Keratinocyte (primary cell): ENCODE measurements around the gene SLC44A1. TPM values are rescaled to one million over a fixed set of nuclear protein-coding genes. Genes with fewer than 3 reads are reported as not detected.

Experiments used
- DNase-seq: peaks from one replicate; pipeline ENCODE4 v3.0.0-alpha.2; 2011; ENCODE audit warnings: low read depth, missing footprints, low spot score
- FAIRE-seq: peaks from 2 replicates; lab custom pipeline; 2011; peaks lifted over from hg19 to GRCh38; lab: Jason Lieb, UNC
- H2AFZ ChIP-seq: 2 replicates; pipeline ENCODE4 v1.6.0; 2012; ENCODE audit warnings: low read length, control low read depth, inconsistent platforms; ENCODE audit not compliant: control insufficient read depth
- H3K27ac ChIP-seq: 2 replicates; pipeline ENCODE4 v1.5.1; 2011; ENCODE audit warnings: low read length; ENCODE audit not compliant: control insufficient read depth, insufficient read depth
- H3K27me3 ChIP-seq: 3 replicates; pipeline ENCODE4 v1.6.0; 2011; ENCODE audit warnings: low read length; ENCODE audit not compliant: control insufficient read depth, insufficient read depth; ENCODE audit errors: extremely low read depth
- H3K36me3 ChIP-seq, 2 experiments: 2 replicates in 1 of 2; 3 replicates in 1 of 2; pipeline ENCODE4 v1.5.1; 2011; ENCODE audit warnings: low read length in 2 of 2, mild to moderate bottlenecking in 1 of 2; ENCODE audit not compliant: control insufficient read depth in 2 of 2, insufficient read depth in 2 of 2; ENCODE audit errors: extremely low read depth in 1 of 2
- H3K4me1 ChIP-seq: 3 replicates; pipeline ENCODE4 v1.5.1; 2011; ENCODE audit warnings: low read length; ENCODE audit not compliant: control insufficient read depth, insufficient read depth; ENCODE audit errors: extremely low read depth
- H3K4me2 ChIP-seq: 3 replicates; pipeline ENCODE4 v1.6.0; 2011; ENCODE audit warnings: low read depth, low read length; ENCODE audit not compliant: control insufficient read depth, insufficient read depth; ENCODE audit errors: extremely low read depth
- H3K4me3 ChIP-seq, 3 experiments: fragments of 200-600 bp in 1 of 3; sonication (generic) in 1 of 3; 2 replicates in 2 of 3; 3 replicates in 1 of 3; pipeline ENCODE4 v1.5.1; 2011 to 2016; ENCODE audit warnings: low read length in 3 of 3, mild to moderate bottlenecking in 3 of 3, control low read depth in 2 of 3, inconsistent platforms in 1 of 3, low read depth in 1 of 3, mixed read lengths in 1 of 3, mixed run types in 1 of 3, moderate library complexity in 1 of 3; ENCODE audit not compliant: control insufficient read depth in 2 of 3, insufficient read depth in 2 of 3; ENCODE audit errors: extremely low read depth in 1 of 3
- H3K79me2 ChIP-seq: 2 replicates; pipeline ENCODE4 v1.6.0; 2012; ENCODE audit warnings: low read length; ENCODE audit not compliant: control insufficient read depth, insufficient read depth
- H3K9ac ChIP-seq: 3 replicates; pipeline ENCODE4 v1.6.0; 2011; ENCODE audit warnings: low read length; ENCODE audit not compliant: control insufficient read depth, insufficient read depth; ENCODE audit errors: extremely low read depth
- H3K9me1 ChIP-seq: 3 replicates; pipeline ENCODE4 v1.6.0; 2011; ENCODE audit warnings: low read length; ENCODE audit not compliant: control insufficient read depth, insufficient read depth; ENCODE audit errors: extremely low read depth
- H3K9me3 ChIP-seq: 2 replicates; pipeline ENCODE4 v1.5.1; 2012; ENCODE audit warnings: low read depth, low read length; ENCODE audit not compliant: control insufficient read depth
- H4K20me1 ChIP-seq: 3 replicates; pipeline ENCODE4 v1.6.0; 2011; ENCODE audit warnings: low read length; ENCODE audit not compliant: control insufficient read depth, insufficient read depth; ENCODE audit errors: extremely low read depth
- EZH2 ChIP-seq: IDR thresholded peaks from one replicate; pipeline ENCODE4 v1.6.1; 2012; ENCODE audit warnings: inconsistent platforms, mild to moderate bottlenecking, low read length, moderate library complexity
- dilution Hi-C: fragments of 300-500 bp; cut with MboI; formaldehyde crosslinking; loops from one replicate; pipeline ENCODE4 v1.7.0; 2020; ENCODE audit warnings: low sequenced_read_pairs; ENCODE audit not compliant: extremely low pct_ligation_motif_present
- polyA plus RNA-seq, 5 experiments: library from polyadenylated mRNA; depleted of rRNA in 3 of 5; stranded (reverse) in 3 of 5; stranded (forward) in 1 of 5; unstranded in 1 of 5; fragments of >200 nt; gene quantifications; 1 replicate in 1 of 5; 2 replicates in 3 of 5; 3 replicates in 1 of 5; pipeline versions ENCODE4 v1.2.1 to v1.2.3, GENCODE V29; 2011 to 2012; ENCODE audit warnings: missing spikeins in 2 of 5, low read depth in 1 of 5, low replicate concordance in 1 of 5
- TF ChIP-seq, protein P1 (sequence below), 3 experiments: IDR thresholded peaks in 1 of 3; conservative IDR thresholded peaks in 1 of 3; optimal IDR thresholded peaks in 1 of 3; 2 replicates in 2 of 3; 3 replicates in 1 of 3; pipeline versions ENCODE3 to v1.5.1; 2011; ENCODE audit warnings: low read length in 3 of 3, mild to moderate bottlenecking in 3 of 3, moderate library complexity in 2 of 3, control low read depth in 1 of 3, inconsistent platforms in 1 of 3; ENCODE audit not compliant: insufficient read depth in 2 of 3; ENCODE audit errors: extremely low read depth in 1 of 3

The SLC44A1 gene
- polyA plus RNA-seq, 1 donor (not counting 4 experiments of a cell fraction or from before 2014, with no cell fraction given) = 22.9 TPM

GRCh38 chr9:105282870-105283621 is 38.6 kb downstream of the SLC44A1 start:
- no peak overlapping the region for H2AFZ ChIP-seq
- no peak overlapping the region for H3K4me2 ChIP-seq

DNA sequence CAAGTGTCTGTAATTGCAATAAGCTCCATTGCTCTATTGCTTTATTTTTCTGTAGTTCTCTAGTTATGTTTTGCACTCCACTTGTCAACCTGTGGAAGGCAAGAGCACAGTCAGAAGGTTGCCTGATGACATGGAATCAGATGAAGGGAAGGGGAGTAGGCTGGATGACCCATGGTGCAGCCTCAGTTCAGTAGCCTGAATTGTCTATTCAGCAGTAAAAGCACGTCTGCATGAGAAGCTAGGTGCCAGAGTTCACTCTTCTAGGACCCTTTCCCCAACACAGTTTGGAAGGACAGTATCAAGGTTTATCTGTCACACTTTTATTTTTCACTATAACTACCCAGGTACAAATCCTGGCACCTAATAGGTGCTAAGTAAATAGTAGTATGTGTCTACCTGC is 39.3 kb downstream of the SLC44A1 start:
- H3K9ac ChIP-seq = no peak overlapping the region
- no peak overlapping the region for H2AFZ ChIP-seq
- no peaks in the 10 kb centered on the region for H3K36me3 ChIP-seq
- H3K4me1 ChIP-seq = peaks cover 28% of the 10 kb centered on the region
- FAIRE-seq (no peak), DNase-seq (no peak)
- no peak overlapping the region for H3K27ac ChIP-seq
- H3K79me2 ChIP-seq = peaks cover 8% of the 10 kb centered on the region
- H4K20me1 ChIP-seq = no peaks in the 10 kb centered on the region
- no peak for TF ChIP-seq EZH2
- TF ChIP-seq, protein P1, sequence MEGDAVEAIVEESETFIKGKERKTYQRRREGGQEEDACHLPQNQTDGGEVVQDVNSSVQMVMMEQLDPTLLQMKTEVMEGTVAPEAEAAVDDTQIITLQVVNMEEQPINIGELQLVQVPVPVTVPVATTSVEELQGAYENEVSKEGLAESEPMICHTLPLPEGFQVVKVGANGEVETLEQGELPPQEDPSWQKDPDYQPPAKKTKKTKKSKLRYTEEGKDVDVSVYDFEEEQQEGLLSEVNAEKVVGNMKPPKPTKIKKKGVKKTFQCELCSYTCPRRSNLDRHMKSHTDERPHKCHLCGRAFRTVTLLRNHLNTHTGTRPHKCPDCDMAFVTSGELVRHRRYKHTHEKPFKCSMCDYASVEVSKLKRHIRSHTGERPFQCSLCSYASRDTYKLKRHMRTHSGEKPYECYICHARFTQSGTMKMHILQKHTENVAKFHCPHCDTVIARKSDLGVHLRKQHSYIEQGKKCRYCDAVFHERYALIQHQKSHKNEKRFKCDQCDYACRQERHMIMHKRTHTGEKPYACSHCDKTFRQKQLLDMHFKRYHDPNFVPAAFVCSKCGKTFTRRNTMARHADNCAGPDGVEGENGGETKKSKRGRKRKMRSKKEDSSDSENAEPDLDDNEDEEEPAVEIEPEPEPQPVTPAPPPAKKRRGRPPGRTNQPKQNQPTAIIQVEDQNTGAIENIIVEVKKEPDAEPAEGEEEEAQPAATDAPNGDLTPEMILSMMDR (optimal IDR thresholded peaks at IDR 0.05 in 1 of 3, IDR thresholded peaks at IDR 0.05 in 1 of 3, conservative IDR thresholded peaks at IDR 0.05 in 1 of 3; ENCODE audit: extremely low read depth in 1 of 3, insufficient read depth in 2 of 3, low read length in 3 of 3) = no peak
- no peaks in the 10 kb centered on the region for H3K9me1 ChIP-seq
- no peak overlapping the region for H3K4me3 ChIP-seq
- dilution Hi-C loops = no loop called here
- H3K27me3 ChIP-seq = no peaks in the 10 kb centered on the region
- H3K9me3 ChIP-seq = no peaks in the 10 kb centered on the region
- H3K4me2 ChIP-seq = no peak overlapping the region

More at GRCh38 chr9:105282870-105283621, 38.6 kb downstream of the SLC44A1 start:
- dilution Hi-C loops = no loop called here
- H3K4me1 ChIP-seq = peaks cover 28% of the 10 kb centered on the region
- H3K9me3 ChIP-seq = no peaks in the 10 kb centered on the region
- H3K9me1 ChIP-seq = no peaks in the 10 kb centered on the region
- no peaks in the 10 kb centered on the region for H4K20me1 ChIP-seq
- no peak for TF ChIP-seq EZH2
- TF ChIP-seq, protein P1 (optimal IDR thresholded peaks at IDR 0.05 in 1 of 3, IDR thresholded peaks at IDR 0.05 in 1 of 3, conservative IDR thresholded peaks at IDR 0.05 in 1 of 3; ENCODE audit: extremely low read depth in 1 of 3, insufficient read depth in 2 of 3, low read length in 3 of 3) = no peak
- no peaks in the 10 kb centered on the region for H3K36me3 ChIP-seq
- H3K27ac ChIP-seq = no peak overlapping the region
- DNase-seq (no peak), FAIRE-seq (no peak)
- peaks cover 8% of the 10 kb centered on the region for H3K79me2 ChIP-seq
- H3K9ac ChIP-seq = no peak overlapping the region
- no peaks in the 10 kb centered on the region for H3K27me3 ChIP-seq
- H3K4me3 ChIP-seq = no peak overlapping the region
